Measurements from ENCODE around the gene B4GALT2. TPM values are rescaled to one million over a fixed set of nuclear protein-coding genes. Genes with fewer than 3 reads are reported as not detected.

Gene B4GALT2
- total and polyA plus RNA-seq, 2 of the 4 experiments (the other 2 are of a cell fraction), result 52.3 to 60.8 TPM

- no peak overlapping the region for H3K4me3 ChIP-seq (ENCODE audit: insufficient read depth, low read depth, low read length)
- H3K56ac ChIP-seq (ENCODE audit: extremely low read depth, insufficient read depth, low read length), result no peak overlapping the region
- H2BK120ac ChIP-seq (ENCODE audit: low read depth, low read length), result no peak overlapping the region
- no peak overlapping the region for H2BK20ac ChIP-seq (ENCODE audit: low read depth, low read length)
- no peak overlapping the region for H4K91ac ChIP-seq (ENCODE audit: insufficient read depth, low read depth, low read length)
- H3K27ac ChIP-seq (ENCODE audit: insufficient read depth, low read length), result no peak overlapping the region
- H3K79me1 ChIP-seq (ENCODE audit: low read depth in 1 of 2, low read length in 2 of 2), result peaks cover 0 to 8% of the 10 kb centered on the region in 2 experiments; a peak in 1 of 4 replicates
- H3K4me1 ChIP-seq (ENCODE audit: control insufficient read depth, insufficient read depth, low read length), result peaks cover 10% of the 10 kb centered on the region
- no peak overlapping the region for H4K8ac ChIP-seq (ENCODE audit: low read depth in 2 of 2, low read length in 2 of 2)
- dilution Hi-C loops (cut with HindIII; ENCODE audit: low sequenced_read_pairs, unreplicated experiment) (no loop called here), intact Hi-C loops (cut with micrococcal nuclease) (no loop called here), in situ Hi-C loops (cut with MboI; ENCODE audit: low sequenced_read_pairs) (no loop called here)
- no peak overlapping the region for H2AK5ac ChIP-seq (ENCODE audit: low read depth, low read length)
- H2BK15ac ChIP-seq (ENCODE audit: low read depth, low read length), result no peak overlapping the region
- H3K4me2 ChIP-seq (ENCODE audit: low read depth, low read length), result no peak overlapping the region
- no peak overlapping the region for H3K23ac ChIP-seq (ENCODE audit: low read depth, low read length)
- H4K20me1 ChIP-seq (ENCODE audit: insufficient read depth, low read length), result peaks cover 3% of the 10 kb centered on the region; the same call in 1 of the 2 replicates
- H2AFZ ChIP-seq (replicated peaks; ENCODE audit: low read length, poor library complexity), result peak overlapping the region; percentile 85
- H3K9me3 ChIP-seq (ENCODE audit: control insufficient read depth, insufficient read depth, low read length), result no peaks in the 10 kb centered on the region
- TF ChIP-seq MAFK (IDR thresholded peaks at IDR 0.05; ENCODE audit: low read depth, low read length) (peak; percentile 38; the same call in 1 of the 2 replicates), CTCF (conservative IDR thresholded peaks at IDR 0.05; ENCODE audit: low read depth, low read length) (no peak)
- H3K4ac ChIP-seq (ENCODE audit: low read depth, low read length), result peak overlapping the region; percentile 9; the same call in 1 of the 2 replicates
- H2BK5ac ChIP-seq (ENCODE audit: low read depth, low read length, poor library complexity, severe bottlenecking), result no peak overlapping the region
- H3K9me1 ChIP-seq (ENCODE audit: insufficient read depth, low read length), result peaks cover 6% of the 10 kb centered on the region
- no peak overlapping the region for H2AK9ac ChIP-seq (replicated peaks; ENCODE audit: low read depth, low read length, poor library complexity)
- no peak overlapping the region for H4K5ac ChIP-seq (ENCODE audit: low read depth, low read length)
- DNase-seq (no peak), ATAC-seq (ENCODE audit: low read depth) (no peak)
- BruUV-seq (replicated peaks), result no TSS peak
- H3K14ac ChIP-seq (replicated peaks; ENCODE audit: low read depth, low read length), result no peak overlapping the region
- H3K18ac ChIP-seq (ENCODE audit: low read depth, low read length), result no peak overlapping the region
- H3K9ac ChIP-seq (ENCODE audit: low read depth, low read length), result no peak overlapping the region
- WGBS, 2 experiments (ENCODE audit: extremely low coverage in 2 of 2, insufficient read length in 1 of 2), result 100% methylated on average over 3 of the region's 8 CpGs; no CpG with 5 or more reads in 1 of the 2 experiments
- CTCF ChIA-PET, result interaction anchor here (0.8 to 5.6 kb wide), 3 partner anchors 111 to 174 kb away, joined by 3 to 149 read pairs (median 6); no protein-coding TSS in a partner anchor
- H3K36me3 ChIP-seq (ENCODE audit: control insufficient read depth, insufficient read depth, low read length), result no peaks in the 10 kb centered on the region
- POLR2A ChIA-PET (ENCODE audit: unreplicated experiment), result no interaction called here
- H3K27me3 ChIP-seq (ENCODE audit: control insufficient read depth, insufficient read depth, low read length), result no peaks in the 10 kb centered on the region; the same call in 1 of the 2 replicates
These were observed 41.7 kb upstream of the B4GALT2 start for GRCh38 chr1:43937179-43937865.

All from IMR-90 (cell line).